ENCODE results near the gene PEX14. TPM values are rescaled to one million over a fixed set of nuclear protein-coding genes. Genes with fewer than 3 reads are reported as not detected.

The PEX14 gene
- polyA plus RNA-seq, 1 donor from 2014 or later = 13.5 TPM

- no peak overlapping the region for H3K4me2 ChIP-seq (ENCODE audit: low read length)
- no peak overlapping the region for H3K9ac ChIP-seq (ENCODE audit: low read length)
- H3K9me2 ChIP-seq (ENCODE audit: insufficient read depth, low read length) = no peaks in the 10 kb centered on the region
- no peaks in the 10 kb centered on the region for H3K79me2 ChIP-seq (replicated peaks; ENCODE audit: insufficient read depth, low read length)
- no peak for TF ChIP-seq CTCF (IDR thresholded peaks at IDR 0.05; ENCODE audit: poor library complexity, severe bottlenecking)
- TF ChIP-seq SMC3 (conservative IDR thresholded peaks at IDR 0.05; ENCODE audit: poor library complexity) = no peak
- no peak for TF ChIP-seq TAF1 (IDR thresholded peaks at IDR 0.05; ENCODE audit: low read depth)
- TF ChIP-seq EZH2 (IDR thresholded peaks at IDR 0.05; ENCODE audit: borderline replicate concordance, insufficient read depth, low read length, poor library complexity, severe bottlenecking) = no peak
- no peak for TF ChIP-seq MXI1 (conservative IDR thresholded peaks at IDR 0.05; ENCODE audit: poor library complexity, severe bottlenecking)
- no peak for TF ChIP-seq REST (IDR thresholded peaks at IDR 0.05; ENCODE audit: borderline replicate concordance)
- no peak overlapping the region for H3K4me3 ChIP-seq (ENCODE audit: low read length)
- H3K9me3 ChIP-seq (ENCODE audit: low read length) = no peaks in the 10 kb centered on the region
- H4K20me1 ChIP-seq (ENCODE audit: insufficient read depth) = no peaks in the 10 kb centered on the region
- H3F3A ChIP-seq (ENCODE audit: insufficient read depth, low read length, poor library complexity, severe bottlenecking) = no peaks in the 10 kb centered on the region
- H3K27me3 ChIP-seq (ENCODE audit: insufficient read depth, low read depth, low read length) = no peaks in the 10 kb centered on the region
- no peak overlapping the region for H3K27ac ChIP-seq (ENCODE audit: low read length)
- H2AFZ ChIP-seq (ENCODE audit: low read depth, low read length) = no peak overlapping the region
- no peaks in the 10 kb centered on the region for H3K36me3 ChIP-seq (ENCODE audit: insufficient read depth, low read length)
Observed at GRCh38 chr1:10546896-10547295, 72.1 kb downstream of the PEX14 start.

- Histone ChIP-seq H3K9ac (ENCODE audit: low read length) (no peak overlapping the region), H3K4me2 (ENCODE audit: low read length) (no peak overlapping the region), H3K9me2 (ENCODE audit: insufficient read depth, low read length) (no peaks in the 10 kb centered on the region), H3K27ac (ENCODE audit: low read length) (no peak overlapping the region), H4K20me1 (ENCODE audit: insufficient read depth) (no peaks in the 10 kb centered on the region), H3K36me3 (ENCODE audit: insufficient read depth, low read length) (no peaks in the 10 kb centered on the region), H3K79me2 (replicated peaks; ENCODE audit: insufficient read depth, low read length) (no peaks in the 10 kb centered on the region), H3K4me3 (ENCODE audit: low read length) (no peak overlapping the region), H3K27me3 (ENCODE audit: insufficient read depth, low read depth, low read length) (no peaks in the 10 kb centered on the region), H2AFZ (ENCODE audit: low read depth, low read length) (no peak overlapping the region), H3F3A (ENCODE audit: insufficient read depth, low read length, poor library complexity, severe bottlenecking) (no peaks in the 10 kb centered on the region), H3K9me3 (ENCODE audit: low read length) (no peaks in the 10 kb centered on the region)
- TF ChIP-seq POLR2AphosphoS5 (IDR thresholded peaks at IDR 0.05) (no peak), TAF1 (IDR thresholded peaks at IDR 0.05; ENCODE audit: low read depth) (no peak), EZH2 (IDR thresholded peaks at IDR 0.05; ENCODE audit: borderline replicate concordance, insufficient read depth, low read length, poor library complexity, severe bottlenecking) (no peak), REST (IDR thresholded peaks at IDR 0.05; ENCODE audit: borderline replicate concordance) (no peak), MXI1 (conservative IDR thresholded peaks at IDR 0.05; ENCODE audit: poor library complexity, severe bottlenecking) (no peak), SMC3 (conservative IDR thresholded peaks at IDR 0.05; ENCODE audit: poor library complexity) (no peak), EP300 (conservative IDR thresholded peaks at IDR 0.05; ENCODE audit: poor library complexity, severe bottlenecking) (no peak), RAD21 (conservative IDR thresholded peaks at IDR 0.05) (no peak), CTCF (IDR thresholded peaks at IDR 0.05; ENCODE audit: poor library complexity, severe bottlenecking) (no peak)
Observed at GRCh38 chr1:10549904-10550664, 75.3 kb downstream of the PEX14 start.
